Endothelial cell of umbilical vein (primary cell): Measurements from ENCODE around the gene ENC1. TPM values are rescaled to one million over a fixed set of nuclear protein-coding genes. Genes with fewer than 3 reads are reported as not detected.

Experiments
- BruUV-seq: library from RNA; stranded (reverse); fragments of 400-500 nt; replicated peaks from 2 replicates; lab custom pipeline; 2021; lab: Mats Ljungman, UMichigan
- CTCF ChIA-PET: fragments of 300-600, 350-600 bp; sonication (Branson Sonifier 250); formaldehyde crosslinking; loops from one replicate; lab custom pipeline; 2021; ENCODE audit warnings: antibody characterized with exemption, inconsistent platforms; lab: Charles Lee
- POLR2A ChIA-PET: fragments of 300-600, 350-600 bp; sonication (Branson Sonifier 250); formaldehyde crosslinking; loops from one replicate; lab custom pipeline; 2021; ENCODE audit warnings: antibody characterized with exemption, inconsistent platforms; lab: Charles Lee
- DNase-seq: peaks from one replicate; pipeline ENCODE4 v3.0.0-alpha.2; 2011; ENCODE audit warnings: low read depth, low spot score
- FAIRE-seq: peaks from 2 replicates; lab custom pipeline; 2011; peaks lifted over from hg19 to GRCh38; lab: Jason Lieb, UNC
- H2AFZ ChIP-seq: 2 replicates; pipeline ENCODE4 v1.6.0; 2012; ENCODE audit warnings: low read depth, low read length, control low read depth, inconsistent platforms
- H3K27ac ChIP-seq: 2 replicates; pipeline ENCODE4 v1.5.1; 2011; ENCODE audit warnings: low read depth, mild to moderate bottlenecking, control low read depth, low read length, moderate library complexity; ENCODE audit not compliant: insufficient read depth
- H3K27me3 ChIP-seq, 2 experiments: 2 replicates each; pipeline versions ENCODE4 v1.6.0 to v1.6.1; 2011; ENCODE audit warnings: low read length in 2 of 2, mixed read lengths in 1 of 2; ENCODE audit not compliant: control insufficient read depth in 2 of 2, insufficient read depth in 2 of 2
- H3K36me3 ChIP-seq, 2 experiments: 2 replicates in 1 of 2; 3 replicates in 1 of 2; pipeline ENCODE4 v1.5.1; 2011; ENCODE audit warnings: low read length in 2 of 2, mild to moderate bottlenecking in 1 of 2, moderate library complexity in 1 of 2; ENCODE audit not compliant: control insufficient read depth in 2 of 2, insufficient read depth in 2 of 2; ENCODE audit errors: extremely low read depth in 1 of 2
- H3K4me1 ChIP-seq: 3 replicates; pipeline ENCODE4 v1.5.1; 2011; ENCODE audit warnings: mild to moderate bottlenecking, low read length; ENCODE audit not compliant: control insufficient read depth, insufficient read depth; ENCODE audit errors: extremely low read depth
- H3K4me2 ChIP-seq: 2 replicates; pipeline ENCODE4 v1.6.1; 2011; ENCODE audit warnings: low read length, control low read depth, mixed read lengths; ENCODE audit not compliant: insufficient read depth
- H3K4me3 ChIP-seq, 3 experiments: fragments of 200-600 bp in 1 of 3; sonication (generic), shearing (Covaris generic) in 1 of 3; replicated peaks in 1 of 3; 2 replicates each; pipeline ENCODE4 v1.5.1; 2011 to 2016; ENCODE audit warnings: control low read depth in 3 of 3, low read length in 3 of 3, mild to moderate bottlenecking in 2 of 3, inconsistent platforms in 1 of 3, low read depth in 1 of 3, moderate library complexity in 1 of 3; ENCODE audit not compliant: insufficient read depth in 1 of 3
- H3K79me2 ChIP-seq: 2 replicates; pipeline ENCODE4 v1.6.0; 2012; ENCODE audit warnings: low read length, inconsistent platforms; ENCODE audit not compliant: control insufficient read depth, insufficient read depth
- H3K9ac ChIP-seq: replicated peaks from 2 replicates; pipeline ENCODE3; 2011; ENCODE audit warnings: low read length, control low read depth; ENCODE audit not compliant: insufficient read depth; ENCODE audit errors: extremely low read depth
- H3K9me1 ChIP-seq: replicated peaks from 3 replicates; pipeline ENCODE4 v1.6.0; 2011; ENCODE audit warnings: mild to moderate bottlenecking, low read length; ENCODE audit not compliant: control insufficient read depth, insufficient read depth; ENCODE audit errors: extremely low read depth
- H3K9me3 ChIP-seq: replicated peaks from 2 replicates; pipeline ENCODE4 v1.5.1; 2012; ENCODE audit warnings: low read length, inconsistent platforms; ENCODE audit not compliant: control insufficient read depth, insufficient read depth
- H4K20me1 ChIP-seq: replicated peaks from 2 replicates; pipeline ENCODE3; 2011; ENCODE audit warnings: mild to moderate bottlenecking, low read length; ENCODE audit not compliant: control insufficient read depth, insufficient read depth; ENCODE audit errors: extremely low read depth
- EZH2 ChIP-seq: IDR thresholded peaks from 2 replicates; pipeline ENCODE4 v1.6.1; 2012; ENCODE audit warnings: borderline replicate concordance, low read depth, mild to moderate bottlenecking, moderate library complexity, low read length, inconsistent platforms; ENCODE audit not compliant: severe bottlenecking
- FOS ChIP-seq: IDR thresholded peaks from 2 replicates; pipeline ENCODE4 v1.6.1; 2011; ENCODE audit warnings: mild to moderate bottlenecking, low read length, moderate library complexity, borderline replicate concordance; ENCODE audit not compliant: insufficient read depth
- GATA2 ChIP-seq: IDR thresholded peaks from 2 replicates; pipeline ENCODE4 v1.7.0; 2011; ENCODE audit warnings: low read depth, mild to moderate bottlenecking, moderate library complexity, mixed read lengths, low read length; ENCODE audit not compliant: insufficient read length, insufficient read depth
- JUN ChIP-seq: IDR thresholded peaks from 2 replicates; pipeline ENCODE4 v1.6.1; 2011; ENCODE audit warnings: borderline replicate concordance, low read depth; ENCODE audit not compliant: insufficient read length, insufficient read depth
- MYC ChIP-seq: IDR thresholded peaks from one replicate; pipeline ENCODE4 v1.6.1; 2011; ENCODE audit warnings: mild to moderate bottlenecking, low read depth, low read length
- POLR2A ChIP-seq: IDR thresholded peaks from 2 replicates; pipeline ENCODE4 v1.6.1; 2012; ENCODE audit warnings: low read depth, mild to moderate bottlenecking, control low read depth, low read length
- POLR2AphosphoS5 ChIP-seq: IDR thresholded peaks from 2 replicates; pipeline ENCODE4 v1.6.1; 2012; ENCODE audit warnings: low read depth, mild to moderate bottlenecking, control low read depth, low read length, moderate library complexity; ENCODE audit not compliant: insufficient read depth
- dilution Hi-C: fragments of 300-500 bp; cut with MboI; formaldehyde crosslinking; loops from one replicate; pipeline ENCODE4 v1.15.0; 2019; ENCODE audit warnings: low sequenced_read_pairs; ENCODE audit not compliant: extremely low pct_ligation_motif_present
- intact Hi-C: fragments of 100-400 bp; cut with micrococcal nuclease; formaldehyde crosslinking; loops from one replicate; pipeline ENCODE4 v1.10.0; 2022
- polyA plus RNA-seq, 4 experiments: library from polyadenylated mRNA; depleted of rRNA in 3 of 4; stranded (reverse) in 3 of 4; unstranded in 1 of 4; fragments of >200 nt; gene quantifications; 2 replicates each; pipeline versions ENCODE4 v1.2.1 to v1.2.3, GENCODE V29; 2011 to 2012; ENCODE audit warnings: missing spikeins in 1 of 4
- total RNA-seq: library from RNA; stranded (reverse); gene quantifications from 2 replicates; pipeline ENCODE4 v1.2.3, GENCODE V29; 2021
- TF ChIP-seq, protein P1 (sequence below): IDR thresholded peaks from 2 replicates; pipeline ENCODE4 v1.6.1; 2011; ENCODE audit not compliant: insufficient read depth, insufficient read length
- TF ChIP-seq, protein P2 (sequence below), 2 donors: IDR thresholded peaks; 1 replicate in 1 of 2; 2 replicates in 1 of 2; pipeline ENCODE4 v1.5.1; 2011; ENCODE audit warnings: low read length in 2 of 2, mild to moderate bottlenecking in 2 of 2, moderate library complexity in 2 of 2, control low read depth in 1 of 2, inconsistent platforms in 1 of 2, low read depth in 1 of 2; ENCODE audit not compliant: insufficient read depth in 1 of 2; ENCODE audit errors: extremely low read depth in 1 of 2

ENC1 gene
- total and polyA plus RNA-seq, 2 donors (not counting 3 experiments of a cell fraction or from before 2014, with no cell fraction given) = 42.2 to 53.3 TPM

DNA sequence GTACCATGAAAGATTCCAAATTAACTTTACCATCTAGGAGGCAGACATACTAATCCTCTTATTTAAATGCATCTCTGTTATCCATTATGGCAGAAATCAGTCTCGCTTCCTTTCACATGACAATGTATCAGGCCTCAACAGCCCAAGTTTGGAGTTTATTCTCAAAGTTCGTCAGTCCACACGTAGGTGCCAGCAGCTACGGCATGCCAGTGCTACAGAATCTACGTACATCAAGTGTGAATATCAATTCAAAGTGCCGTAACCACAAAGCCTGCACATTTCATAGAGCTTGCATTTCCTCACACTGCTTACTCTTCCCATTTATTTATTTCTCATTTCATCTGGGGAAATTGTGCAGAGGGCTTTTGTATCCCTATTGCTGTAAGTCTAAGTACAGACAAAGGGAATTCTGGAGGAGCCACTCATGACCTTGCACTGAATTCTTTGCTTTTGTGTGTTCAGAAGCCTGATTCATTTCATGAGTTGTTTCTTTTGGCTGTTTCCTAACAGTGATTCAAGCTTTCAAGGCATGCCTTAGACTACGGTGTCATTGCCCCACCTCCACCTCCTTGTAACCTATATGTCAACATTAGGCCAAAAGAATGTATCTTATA lies 10.0 kb downstream of the ENC1 start:
- H3K27ac ChIP-seq = peak overlapping the region; percentile 98
- peak overlapping the region; percentile 84 for H3K4me2 ChIP-seq
- H3K4me1 ChIP-seq = peaks cover 54% of the 10 kb centered on the region
- no peak for TF ChIP-seq EZH2
- TF ChIP-seq, protein P1, sequence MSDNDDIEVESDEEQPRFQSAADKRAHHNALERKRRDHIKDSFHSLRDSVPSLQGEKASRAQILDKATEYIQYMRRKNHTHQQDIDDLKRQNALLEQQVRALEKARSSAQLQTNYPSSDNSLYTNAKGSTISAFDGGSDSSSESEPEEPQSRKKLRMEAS = no peak
- peak; percentile 72 for TF ChIP-seq GATA2
- TF ChIP-seq JUN = peak; percentile 73
- TF ChIP-seq FOS = peak; percentile 96
- H3K27me3 ChIP-seq = no peaks in the 10 kb centered on the region
- H3K36me3 ChIP-seq = peaks cover 19 to 23% of the 10 kb centered on the region in 2 experiments
- no TSS peak for BruUV-seq
- H3K9me1 ChIP-seq = no peaks in the 10 kb centered on the region
- peak overlapping the region; percentile 86 for H3K9ac ChIP-seq
- H4K20me1 ChIP-seq = no peaks in the 10 kb centered on the region
- POLR2A ChIA-PET = interaction anchor here (0.5 to 3.0 kb wide), 2 partner anchors 10 to 24 kb away, joined by 3 to 20 read pairs; partner anchors contain the start of gene ENC1
- peak overlapping the region in 1 of 3 experiments; percentile 36 for H3K4me3 ChIP-seq
- no peaks in the 10 kb centered on the region for H3K9me3 ChIP-seq
- FAIRE-seq (peak; percentile 91), DNase-seq (peak; percentile 90)
- intact Hi-C loops (loop anchor here (1.0 kb wide), 3 partner anchors 10 to 54 kb away; partner anchors contain the start of gene ENC1), dilution Hi-C loops (no loop called here)
- CTCF ChIA-PET = interaction anchor here (0.9 to 4.9 kb wide), 3 partner anchors 11 to 236 kb away, joined by 3 to 33 read pairs (median 7); partner anchors contain the start of gene ENC1
- peaks cover 29% of the 10 kb centered on the region for H3K79me2 ChIP-seq
- no peak overlapping the region for H2AFZ ChIP-seq

DNA sequence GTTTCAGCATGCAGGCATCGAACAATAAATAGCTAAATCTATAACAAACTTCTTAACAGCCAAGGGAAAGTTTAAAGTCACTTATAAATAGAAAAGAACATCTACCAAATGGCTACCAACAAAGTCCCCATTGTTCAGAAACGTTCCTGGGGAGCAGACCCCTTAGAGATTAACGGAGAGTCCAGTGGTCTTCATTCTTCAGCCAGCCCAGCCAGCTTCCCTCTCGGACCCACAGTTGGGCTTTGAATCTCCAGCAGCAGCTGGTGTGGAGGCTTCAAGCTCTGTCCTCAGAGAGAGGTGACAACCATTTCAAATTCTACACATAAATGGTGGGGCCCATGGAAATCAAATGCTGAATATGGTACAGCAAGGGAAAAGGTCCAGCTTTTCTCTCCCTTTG lies 11.2 kb downstream of the ENC1 start:
- FAIRE-seq = no peak
- Histone ChIP-seq H3K9me1 (no peaks in the 10 kb centered on the region), H4K20me1 (no peaks in the 10 kb centered on the region), H3K27me3 (no peaks in the 10 kb centered on the region), H3K27ac (no peak overlapping the region), H3K4me2 (no peak overlapping the region), H3K9me3 (no peaks in the 10 kb centered on the region), H2AFZ (no peak overlapping the region), H3K4me1 (peaks cover 49% of the 10 kb centered on the region), H3K4me3 (no peak overlapping the region), H3K79me2 (peaks cover 17% of the 10 kb centered on the region), H3K9ac (no peak overlapping the region), H3K36me3 (peaks cover 8 to 13% of the 10 kb centered on the region in 2 experiments)
- dilution Hi-C loops (no loop called here), intact Hi-C loops (no loop called here)
- ChIA-PET CTCF (interaction anchor here (0.7 to 4.9 kb wide), 2 partner anchors 12 kb away, joined by 3 to 33 read pairs; partner anchors contain the start of gene ENC1), POLR2A (no interaction called here)
- no peak for DNase-seq
- BruUV-seq = no TSS peak
- no peak for TF ChIP-seq EZH2
- TF ChIP-seq, protein P2, sequence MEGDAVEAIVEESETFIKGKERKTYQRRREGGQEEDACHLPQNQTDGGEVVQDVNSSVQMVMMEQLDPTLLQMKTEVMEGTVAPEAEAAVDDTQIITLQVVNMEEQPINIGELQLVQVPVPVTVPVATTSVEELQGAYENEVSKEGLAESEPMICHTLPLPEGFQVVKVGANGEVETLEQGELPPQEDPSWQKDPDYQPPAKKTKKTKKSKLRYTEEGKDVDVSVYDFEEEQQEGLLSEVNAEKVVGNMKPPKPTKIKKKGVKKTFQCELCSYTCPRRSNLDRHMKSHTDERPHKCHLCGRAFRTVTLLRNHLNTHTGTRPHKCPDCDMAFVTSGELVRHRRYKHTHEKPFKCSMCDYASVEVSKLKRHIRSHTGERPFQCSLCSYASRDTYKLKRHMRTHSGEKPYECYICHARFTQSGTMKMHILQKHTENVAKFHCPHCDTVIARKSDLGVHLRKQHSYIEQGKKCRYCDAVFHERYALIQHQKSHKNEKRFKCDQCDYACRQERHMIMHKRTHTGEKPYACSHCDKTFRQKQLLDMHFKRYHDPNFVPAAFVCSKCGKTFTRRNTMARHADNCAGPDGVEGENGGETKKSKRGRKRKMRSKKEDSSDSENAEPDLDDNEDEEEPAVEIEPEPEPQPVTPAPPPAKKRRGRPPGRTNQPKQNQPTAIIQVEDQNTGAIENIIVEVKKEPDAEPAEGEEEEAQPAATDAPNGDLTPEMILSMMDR (IDR thresholded peaks at IDR 0.05; ENCODE audit: extremely low read depth in 1 of 2, insufficient read depth in 1 of 2, low read depth in 1 of 2, low read length in 2 of 2) = no peak
- no peak for TF ChIP-seq GATA2
- no peak for TF ChIP-seq POLR2A
- no peak for TF ChIP-seq JUN
- TF ChIP-seq FOS = no peak
- TF ChIP-seq POLR2AphosphoS5 = no peak
- TF ChIP-seq, protein P1 = no peak
- TF ChIP-seq MYC = no peak
